D341Med (cell line): Measurements from ENCODE around the gene HHATL.
A peak's percentile ranks its signal among the peaks of the same experiment; 100 is the strongest.

Experiments used
- DNase-seq: peaks from one replicate; pipeline ENCODE4 v3.0.0; 2012; ENCODE audit warnings: low spot score

Gene HHATL

GRCh38 chr3:42664438-42664803 lies 38.2 kb downstream of the HHATL start:
- peak; percentile 30 for DNase-seq

- no peak for DNase-seq
These were observed 38.8 kb downstream of the HHATL start for GRCh38 chr3:42663581-42664437.

- DNase-seq, result no peak
These were observed 39.6 kb downstream of the HHATL start for GRCh38 chr3:42662813-42663535.

- no peak for DNase-seq
These were observed 40.4 kb downstream of the HHATL start for GRCh38 chr3:42662037-42662812.

- DNase-seq, result no peak
These were observed 41.0 kb downstream of the HHATL start for GRCh38 chr3:42661593-42662022.

GRCh38 chr3:42660898-42661297 lies 41.7 kb downstream of the HHATL start:
- DNase-seq, result peak; percentile 69

GRCh38 chr3:42660131-42660715 lies 42.4 kb downstream of the HHATL start:
- DNase-seq, result peak; percentile 51

- DNase-seq, result peak; percentile 32
These were observed 43.0 kb downstream of the HHATL start for GRCh38 chr3:42659451-42660130.

- DNase-seq, result no peak
These were observed 43.7 kb downstream of the HHATL start for GRCh38 chr3:42658771-42659390.

- DNase-seq, result no peak
These were observed 44.4 kb downstream of the HHATL start for GRCh38 chr3:42658091-42658770.

GRCh38 chr3:42657675-42658074 lies 44.9 kb downstream of the HHATL start:
- DNase-seq, result no peak

- no peak for DNase-seq
These were observed 45.7 kb downstream of the HHATL start for GRCh38 chr3:42656680-42657610.

GRCh38 chr3:42655980-42656679 lies 46.5 kb downstream of the HHATL start:
- DNase-seq, result no peak

- DNase-seq, result peak; percentile 36
These were observed 47.2 kb downstream of the HHATL start for GRCh38 chr3:42655331-42655888.

- peak; percentile 93 for DNase-seq
These were observed 48.0 kb downstream of the HHATL start for GRCh38 chr3:42654331-42655201.

GRCh38 chr3:42653560-42654330 lies 48.9 kb downstream of the HHATL start, which contains the start of gene ZBTB47:
Gene ZBTB47 (plus strand): TSS chr3:42653697. CDS start chr3:42658356, 4,659 bp downstream.
- DNase-seq, result peak; percentile 50

- no peak for DNase-seq
These were observed 49.4 kb downstream of the HHATL start for GRCh38 chr3:42653303-42653559.
